Measurements from ENCODE around the gene MOSMO.
A peak's percentile ranks its signal among the peaks of the same experiment; 100 is the strongest.

DNA sequence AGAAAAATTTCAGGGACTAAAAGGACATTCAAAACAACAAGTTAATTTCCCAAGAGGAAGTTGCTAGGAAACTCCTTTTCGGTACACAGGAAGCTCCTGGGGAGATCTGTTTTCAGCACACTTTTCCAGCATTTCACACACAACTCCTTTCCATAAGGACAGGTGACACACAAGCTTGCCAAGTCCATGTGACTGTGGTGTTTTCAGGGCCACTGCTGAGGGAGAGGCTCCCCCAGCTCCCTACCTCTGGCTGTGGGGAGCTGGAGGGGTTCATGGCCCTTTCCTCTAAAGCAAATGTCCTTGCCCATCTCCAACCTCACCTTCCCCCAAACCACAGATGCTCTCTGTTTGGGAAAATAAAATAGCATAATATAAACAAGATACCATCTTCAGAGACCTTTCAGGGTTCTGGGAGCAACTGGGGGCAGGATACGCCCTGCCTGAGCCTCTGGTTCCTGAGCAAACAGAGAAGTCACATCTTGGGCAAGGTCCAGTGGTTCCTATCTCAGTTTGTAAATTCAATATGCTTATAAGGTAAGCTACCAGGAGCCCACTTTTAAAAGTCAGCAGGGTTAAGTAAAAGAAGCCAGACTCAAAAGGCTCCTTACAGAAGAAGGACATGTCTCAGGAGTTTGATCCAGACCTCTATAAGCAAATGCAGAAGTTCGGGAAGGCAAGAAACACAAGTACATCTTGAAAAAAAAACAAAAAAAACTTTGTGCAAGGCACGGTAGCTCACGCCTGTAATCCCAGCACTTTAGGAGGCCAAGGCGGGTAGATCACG lies 10.0 kb upstream of the MOSMO start:
- TF ChIP-seq ZNF562 (CRISPR knock-in tag; IDR thresholded peaks at IDR 0.05; ENCODE audit: borderline replicate concordance) (no peak), ZNF747 (CRISPR knock-in tag; IDR thresholded peaks at IDR 0.05; ENCODE audit: borderline replicate concordance) (no peak), KDM6A (CRISPR knock-in tag; IDR thresholded peaks at IDR 0.05; ENCODE audit: low read depth) (0 out of 2 replicates have a peak, but pooled peaks have one; percentile 25), ZNF431 (CRISPR knock-in tag; IDR thresholded peaks at IDR 0.05; ENCODE audit: borderline replicate concordance, low read depth) (no peak)
- TF ChIP-seq, protein P1, sequence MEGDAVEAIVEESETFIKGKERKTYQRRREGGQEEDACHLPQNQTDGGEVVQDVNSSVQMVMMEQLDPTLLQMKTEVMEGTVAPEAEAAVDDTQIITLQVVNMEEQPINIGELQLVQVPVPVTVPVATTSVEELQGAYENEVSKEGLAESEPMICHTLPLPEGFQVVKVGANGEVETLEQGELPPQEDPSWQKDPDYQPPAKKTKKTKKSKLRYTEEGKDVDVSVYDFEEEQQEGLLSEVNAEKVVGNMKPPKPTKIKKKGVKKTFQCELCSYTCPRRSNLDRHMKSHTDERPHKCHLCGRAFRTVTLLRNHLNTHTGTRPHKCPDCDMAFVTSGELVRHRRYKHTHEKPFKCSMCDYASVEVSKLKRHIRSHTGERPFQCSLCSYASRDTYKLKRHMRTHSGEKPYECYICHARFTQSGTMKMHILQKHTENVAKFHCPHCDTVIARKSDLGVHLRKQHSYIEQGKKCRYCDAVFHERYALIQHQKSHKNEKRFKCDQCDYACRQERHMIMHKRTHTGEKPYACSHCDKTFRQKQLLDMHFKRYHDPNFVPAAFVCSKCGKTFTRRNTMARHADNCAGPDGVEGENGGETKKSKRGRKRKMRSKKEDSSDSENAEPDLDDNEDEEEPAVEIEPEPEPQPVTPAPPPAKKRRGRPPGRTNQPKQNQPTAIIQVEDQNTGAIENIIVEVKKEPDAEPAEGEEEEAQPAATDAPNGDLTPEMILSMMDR (CRISPR knock-in tag; IDR thresholded peaks at IDR 0.05): 0 out of 2 replicates have a peak, but pooled peaks have one; percentile 13
- TF ChIP-seq, protein P2, sequence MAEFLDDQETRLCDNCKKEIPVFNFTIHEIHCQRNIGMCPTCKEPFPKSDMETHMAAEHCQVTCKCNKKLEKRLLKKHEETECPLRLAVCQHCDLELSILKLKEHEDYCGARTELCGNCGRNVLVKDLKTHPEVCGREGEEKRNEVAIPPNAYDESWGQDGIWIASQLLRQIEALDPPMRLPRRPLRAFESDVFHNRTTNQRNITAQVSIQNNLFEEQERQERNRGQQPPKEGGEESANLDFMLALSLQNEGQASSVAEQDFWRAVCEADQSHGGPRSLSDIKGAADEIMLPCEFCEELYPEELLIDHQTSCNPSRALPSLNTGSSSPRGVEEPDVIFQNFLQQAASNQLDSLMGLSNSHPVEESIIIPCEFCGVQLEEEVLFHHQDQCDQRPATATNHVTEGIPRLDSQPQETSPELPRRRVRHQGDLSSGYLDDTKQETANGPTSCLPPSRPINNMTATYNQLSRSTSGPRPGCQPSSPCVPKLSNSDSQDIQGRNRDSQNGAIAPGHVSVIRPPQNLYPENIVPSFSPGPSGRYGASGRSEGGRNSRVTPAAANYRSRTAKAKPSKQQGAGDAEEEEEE (CRISPR knock-in tag; IDR thresholded peaks at IDR 0.05; ENCODE audit: borderline replicate concordance): no peak
- TF ChIP-seq, protein P3, sequence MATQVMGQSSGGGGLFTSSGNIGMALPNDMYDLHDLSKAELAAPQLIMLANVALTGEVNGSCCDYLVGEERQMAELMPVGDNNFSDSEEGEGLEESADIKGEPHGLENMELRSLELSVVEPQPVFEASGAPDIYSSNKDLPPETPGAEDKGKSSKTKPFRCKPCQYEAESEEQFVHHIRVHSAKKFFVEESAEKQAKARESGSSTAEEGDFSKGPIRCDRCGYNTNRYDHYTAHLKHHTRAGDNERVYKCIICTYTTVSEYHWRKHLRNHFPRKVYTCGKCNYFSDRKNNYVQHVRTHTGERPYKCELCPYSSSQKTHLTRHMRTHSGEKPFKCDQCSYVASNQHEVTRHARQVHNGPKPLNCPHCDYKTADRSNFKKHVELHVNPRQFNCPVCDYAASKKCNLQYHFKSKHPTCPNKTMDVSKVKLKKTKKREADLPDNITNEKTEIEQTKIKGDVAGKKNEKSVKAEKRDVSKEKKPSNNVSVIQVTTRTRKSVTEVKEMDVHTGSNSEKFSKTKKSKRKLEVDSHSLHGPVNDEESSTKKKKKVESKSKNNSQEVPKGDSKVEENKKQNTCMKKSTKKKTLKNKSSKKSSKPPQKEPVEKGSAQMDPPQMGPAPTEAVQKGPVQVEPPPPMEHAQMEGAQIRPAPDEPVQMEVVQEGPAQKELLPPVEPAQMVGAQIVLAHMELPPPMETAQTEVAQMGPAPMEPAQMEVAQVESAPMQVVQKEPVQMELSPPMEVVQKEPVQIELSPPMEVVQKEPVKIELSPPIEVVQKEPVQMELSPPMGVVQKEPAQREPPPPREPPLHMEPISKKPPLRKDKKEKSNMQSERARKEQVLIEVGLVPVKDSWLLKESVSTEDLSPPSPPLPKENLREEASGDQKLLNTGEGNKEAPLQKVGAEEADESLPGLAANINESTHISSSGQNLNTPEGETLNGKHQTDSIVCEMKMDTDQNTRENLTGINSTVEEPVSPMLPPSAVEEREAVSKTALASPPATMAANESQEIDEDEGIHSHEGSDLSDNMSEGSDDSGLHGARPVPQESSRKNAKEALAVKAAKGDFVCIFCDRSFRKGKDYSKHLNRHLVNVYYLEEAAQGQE (IDR thresholded peaks at IDR 0.05; ENCODE audit: borderline replicate concordance in 1 of 2, low read depth in 1 of 2, low read length in 2 of 2): no peak
- TF ChIP-seq, protein P4, sequence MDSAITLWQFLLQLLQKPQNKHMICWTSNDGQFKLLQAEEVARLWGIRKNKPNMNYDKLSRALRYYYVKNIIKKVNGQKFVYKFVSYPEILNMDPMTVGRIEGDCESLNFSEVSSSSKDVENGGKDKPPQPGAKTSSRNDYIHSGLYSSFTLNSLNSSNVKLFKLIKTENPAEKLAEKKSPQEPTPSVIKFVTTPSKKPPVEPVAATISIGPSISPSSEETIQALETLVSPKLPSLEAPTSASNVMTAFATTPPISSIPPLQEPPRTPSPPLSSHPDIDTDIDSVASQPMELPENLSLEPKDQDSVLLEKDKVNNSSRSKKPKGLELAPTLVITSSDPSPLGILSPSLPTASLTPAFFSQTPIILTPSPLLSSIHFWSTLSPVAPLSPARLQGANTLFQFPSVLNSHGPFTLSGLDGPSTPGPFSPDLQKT (CRISPR knock-in tag; IDR thresholded peaks at IDR 0.05; ENCODE audit: borderline replicate concordance): no peak

All from HepG2 (cell line).